Caco-2 (cell line): ENCODE measurements around the gene SMG1. TPM values are rescaled to one million over a fixed set of nuclear protein-coding genes. Genes with fewer than 3 reads are reported as not detected.

Source experiments
- BruUV-seq: library from RNA; stranded (reverse); fragments of 400-500 nt; replicated peaks from 2 replicates; lab custom pipeline; 2021; lab: Mats Ljungman, UMichigan
- CTCF ChIA-PET: fragments of 300-600 bp; sonication (Branson Sonifier 250); formaldehyde crosslinking; loops from one replicate; lab custom pipeline; 2022; ENCODE audit warnings: antibody characterized with exemption; lab: Charles Lee
- POLR2A ChIA-PET: fragments of 300-600 bp; sonication (Branson Sonifier 250); formaldehyde crosslinking; loops from one replicate; lab custom pipeline; 2022; ENCODE audit warnings: antibody characterized with exemption; lab: Charles Lee
- DNase-seq, 2 experiments: peaks; one replicate each; pipeline versions ENCODE4 v3.0.0 to v3.0.0-alpha.2; 2020 to 2022
- H3K27me3 ChIP-seq: replicated peaks from 2 replicates; pipeline ENCODE4 v1.6.0; 2011; ENCODE audit warnings: low read length; ENCODE audit not compliant: control insufficient read depth, insufficient read depth
- H3K36me3 ChIP-seq: 2 replicates; pipeline ENCODE4 v1.5.1; 2011; ENCODE audit warnings: low read length; ENCODE audit not compliant: control insufficient read depth, insufficient read depth
- H3K4me1 ChIP-seq: fragments of 250-450 bp; sonication (Bioruptor Pico); 2 replicates; pipeline ENCODE4 v1.5.1; 2020; ENCODE audit warnings: mild to moderate bottlenecking
- H3K4me3 ChIP-seq: 2 replicates; pipeline ENCODE4 v1.5.1; 2011; ENCODE audit warnings: low read depth, mild to moderate bottlenecking, control low read depth, low read length
- H3K9me3 ChIP-seq: fragments of 250-450 bp; sonication (Bioruptor Pico); 2 replicates; pipeline ENCODE4 v1.5.1; 2020; ENCODE audit warnings: mild to moderate bottlenecking, moderate library complexity
- H3K27ac Mint-ChIP-seq: one replicate; pipeline ENCODE4 v1.8.0; 2022; ENCODE audit warnings: mixed read lengths; ENCODE audit not compliant: unreplicated experiment
- H3K27me3 Mint-ChIP-seq: one replicate; pipeline ENCODE4 v1.8.0; 2022; ENCODE audit warnings: mixed read lengths; ENCODE audit not compliant: insufficient read depth, unreplicated experiment
- H3K36me3 Mint-ChIP-seq: one replicate; pipeline ENCODE4 v1.8.0; 2022; ENCODE audit warnings: mild to moderate bottlenecking, mixed read lengths; ENCODE audit not compliant: insufficient read depth, unreplicated experiment
- H3K4me1 Mint-ChIP-seq: one replicate; pipeline ENCODE4 v1.8.0; 2022; ENCODE audit warnings: low read depth, mixed read lengths; ENCODE audit not compliant: unreplicated experiment
- H3K4me3 Mint-ChIP-seq: one replicate; pipeline ENCODE4 v1.8.0; 2022; ENCODE audit warnings: mild to moderate bottlenecking, moderate library complexity, mixed read lengths; ENCODE audit not compliant: unreplicated experiment
- H3K9me3 Mint-ChIP-seq: one replicate; pipeline ENCODE4 v1.8.0; 2022; ENCODE audit warnings: mixed read lengths; ENCODE audit not compliant: unreplicated experiment
- CTCF ChIP-seq, 2 experiments: fragments of 200-600 bp in 1 of 2; IDR thresholded peaks; 1 replicate in 1 of 2; 2 replicates in 1 of 2; pipeline versions ENCODE4 v1.5.1 to v1.8.0; 2011 to 2022; ENCODE audit warnings: antibody characterized with exemption in 1 of 2, control low read depth in 1 of 2, inconsistent platforms in 1 of 2, low read depth in 1 of 2, low read length in 1 of 2, mild to moderate bottlenecking in 1 of 2, moderate library complexity in 1 of 2; ENCODE audit not compliant: insufficient read depth in 1 of 2, severe bottlenecking in 1 of 2, unreplicated experiment in 1 of 2
- intact Hi-C: fragments of 100-400 bp; cut with micrococcal nuclease; formaldehyde crosslinking; loops from one replicate; pipeline ENCODE4 v1.10.0; 2022; ENCODE audit not compliant: unreplicated experiment
- total RNA-seq: library from RNA; stranded (reverse); gene quantifications from 2 replicates; pipeline ENCODE4 v1.2.3, GENCODE V29; 2022

The SMG1 gene
- total RNA-seq, 1 experiment from 2014 or later, result 79.1 TPM

GRCh38 chr16:18804540-18804939 is 121.7 kb downstream of the SMG1 start:
- no peak for DNase-seq
- H3K9me3 ChIP-seq, result no peaks in the 10 kb centered on the region
- H3K4me1 ChIP-seq, result peaks cover 10% of the 10 kb centered on the region
- H3K27me3 ChIP-seq, result no peaks in the 10 kb centered on the region
- Mint-ChIP-seq H3K9me3 (no peaks in the 10 kb centered on the region), H3K4me1 (peaks cover 18% of the 10 kb centered on the region), H3K27me3 (peaks cover 2% of the 10 kb centered on the region), H3K36me3 (peaks cover 59% of the 10 kb centered on the region), H3K4me3 (no peak overlapping the region), H3K27ac (no peak overlapping the region)
- CTCF ChIA-PET, result no interaction called here
- intact Hi-C loops, result no loop called here
- BruUV-seq, result no TSS peak
- H3K4me3 ChIP-seq, result no peak overlapping the region
- POLR2A ChIA-PET, result interaction anchor here (0.5 kb wide), 1 partner anchor 83 kb away, joined by 6 read pairs; no protein-coding TSS in a partner anchor
- TF ChIP-seq CTCF (IDR thresholded peaks at IDR 0.05; ENCODE audit: insufficient read depth in 1 of 2, low read depth in 1 of 2, low read length in 1 of 2, severe bottlenecking in 1 of 2, unreplicated experiment in 1 of 2), result no peak
- no peaks in the 10 kb centered on the region for H3K36me3 ChIP-seq

- Histone ChIP-seq H3K9me3 (no peaks in the 10 kb centered on the region), H3K4me1 (peaks cover 16% of the 10 kb centered on the region), H3K27me3 (no peaks in the 10 kb centered on the region), H3K36me3 (no peaks in the 10 kb centered on the region), H3K4me3 (no peak overlapping the region)
- no TSS peak for BruUV-seq
- Mint-ChIP-seq H3K36me3 (peaks cover 55% of the 10 kb centered on the region), H3K4me1 (peaks cover 18% of the 10 kb centered on the region), H3K27me3 (peaks cover 2% of the 10 kb centered on the region), H3K9me3 (no peaks in the 10 kb centered on the region), H3K27ac (no peak overlapping the region), H3K4me3 (no peak overlapping the region)
- no peak for TF ChIP-seq CTCF (IDR thresholded peaks at IDR 0.05; ENCODE audit: insufficient read depth in 1 of 2, low read depth in 1 of 2, low read length in 1 of 2, severe bottlenecking in 1 of 2, unreplicated experiment in 1 of 2)
- DNase-seq, result no peak
- ChIA-PET POLR2A (interaction anchor here (0.5 to 0.6 kb wide), 2 partner anchors 83 to 181 kb away, joined by 3 to 6 read pairs; no protein-coding TSS in a partner anchor), CTCF (interaction anchor here (0.7 kb wide), 1 partner anchor 168 kb away, joined by 3 read pairs; no protein-coding TSS in a partner anchor)
- intact Hi-C loops, result no loop called here
Observed at GRCh38 chr16:18803569-18804462, 122.4 kb downstream of the SMG1 start.

- no peak overlapping the region for H3K4me3 ChIP-seq
- POLR2A ChIA-PET, result interaction anchor here (4.1 kb wide), 1 partner anchor 12 kb away, joined by 105 read pairs; the partner anchor contains the start of gene RPS15A
- H3K27me3 Mint-ChIP-seq, result peaks cover 2% of the 10 kb centered on the region
- BruUV-seq, result no TSS peak
- H3K27ac Mint-ChIP-seq, result no peak overlapping the region
- no peaks in the 10 kb centered on the region for H3K27me3 ChIP-seq
- H3K9me3 Mint-ChIP-seq, result no peaks in the 10 kb centered on the region
- intact Hi-C loops, result no loop called here
- peaks cover 18% of the 10 kb centered on the region for H3K4me1 Mint-ChIP-seq
- DNase-seq, result no peak
- H3K4me1 ChIP-seq, result peaks cover 16% of the 10 kb centered on the region
- TF ChIP-seq CTCF (IDR thresholded peaks at IDR 0.05; ENCODE audit: insufficient read depth in 1 of 2, low read depth in 1 of 2, low read length in 1 of 2, severe bottlenecking in 1 of 2, unreplicated experiment in 1 of 2), result no peak
- H3K4me3 Mint-ChIP-seq, result no peak overlapping the region
- H3K36me3 ChIP-seq, result no peaks in the 10 kb centered on the region
- H3K36me3 Mint-ChIP-seq, result peaks cover 57% of the 10 kb centered on the region
- H3K9me3 ChIP-seq, result no peaks in the 10 kb centered on the region
- CTCF ChIA-PET, result no interaction called here
Observed at GRCh38 chr16:18802767-18803343, 123.4 kb downstream of the SMG1 start.
